ENCODE data around the gene CADM1.

Gene CADM1

GRCh38 chr11:115408036-115408921, 95.9 kb downstream of the CADM1 start:
- Histone ChIP-seq H3K9me3 (ENCODE audit: insufficient read depth, low read length, severe bottlenecking) (no peaks in the 10 kb centered on the region), H2AFZ (ENCODE audit: low read depth, low read length) (no peak overlapping the region), H3K4me1 (ENCODE audit: insufficient read depth, low read length) (no peaks in the 10 kb centered on the region), H3K4me3 (ENCODE audit: low read depth in 1 of 2, low read length in 2 of 2) (no peak overlapping the region), H4K20me1 (ENCODE audit: insufficient read depth, low read length) (no peaks in the 10 kb centered on the region), H3K27ac (ENCODE audit: low read length) (no peak overlapping the region), H3K4me2 (ENCODE audit: insufficient read depth, low read length) (no peak overlapping the region), H3K9ac (ENCODE audit: low read depth, low read length) (no peak overlapping the region), H3K36me3 (ENCODE audit: insufficient read depth, low read length) (no peaks in the 10 kb centered on the region), H3K79me2 (ENCODE audit: insufficient read depth, low read length) (no peaks in the 10 kb centered on the region), H3K27me3 (ENCODE audit: insufficient read depth, low read length, poor library complexity) (peaks cover 4% of the 10 kb centered on the region)
- TF ChIP-seq EZH2 (IDR thresholded peaks at IDR 0.05; ENCODE audit: borderline replicate concordance, low read depth, low read length, severe bottlenecking): no peak
- TF ChIP-seq, protein P1, sequence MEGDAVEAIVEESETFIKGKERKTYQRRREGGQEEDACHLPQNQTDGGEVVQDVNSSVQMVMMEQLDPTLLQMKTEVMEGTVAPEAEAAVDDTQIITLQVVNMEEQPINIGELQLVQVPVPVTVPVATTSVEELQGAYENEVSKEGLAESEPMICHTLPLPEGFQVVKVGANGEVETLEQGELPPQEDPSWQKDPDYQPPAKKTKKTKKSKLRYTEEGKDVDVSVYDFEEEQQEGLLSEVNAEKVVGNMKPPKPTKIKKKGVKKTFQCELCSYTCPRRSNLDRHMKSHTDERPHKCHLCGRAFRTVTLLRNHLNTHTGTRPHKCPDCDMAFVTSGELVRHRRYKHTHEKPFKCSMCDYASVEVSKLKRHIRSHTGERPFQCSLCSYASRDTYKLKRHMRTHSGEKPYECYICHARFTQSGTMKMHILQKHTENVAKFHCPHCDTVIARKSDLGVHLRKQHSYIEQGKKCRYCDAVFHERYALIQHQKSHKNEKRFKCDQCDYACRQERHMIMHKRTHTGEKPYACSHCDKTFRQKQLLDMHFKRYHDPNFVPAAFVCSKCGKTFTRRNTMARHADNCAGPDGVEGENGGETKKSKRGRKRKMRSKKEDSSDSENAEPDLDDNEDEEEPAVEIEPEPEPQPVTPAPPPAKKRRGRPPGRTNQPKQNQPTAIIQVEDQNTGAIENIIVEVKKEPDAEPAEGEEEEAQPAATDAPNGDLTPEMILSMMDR (IDR thresholded peaks at IDR 0.05; ENCODE audit: borderline replicate concordance, extremely low read depth, low read length, poor library complexity, severe bottlenecking): no peak
- no peak for DNase-seq
- no peak for ATAC-seq (ENCODE audit: insufficient read depth, low read depth)

DNA sequence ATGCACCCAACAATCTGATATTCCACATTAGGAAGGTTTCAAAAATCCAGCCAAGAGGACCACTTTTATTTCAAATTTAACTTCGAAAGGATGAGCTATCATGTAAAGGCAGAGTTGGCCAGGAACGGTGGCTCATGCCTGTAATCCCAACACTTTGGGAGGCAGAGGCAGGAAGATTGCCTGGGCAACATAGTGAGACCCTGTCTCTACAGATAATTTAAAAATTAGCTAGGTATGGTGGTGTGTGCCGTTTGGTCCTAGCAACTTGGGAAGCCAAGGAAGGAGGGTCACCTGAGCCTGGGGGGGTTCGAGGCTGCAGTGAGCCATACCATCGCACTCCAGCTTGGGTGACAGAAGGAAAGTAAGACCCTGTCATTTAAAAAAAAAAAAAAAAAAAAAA, 96.7 kb downstream of the CADM1 start:
- no peaks in the 10 kb centered on the region for H3K79me2 ChIP-seq (ENCODE audit: insufficient read depth, low read length)
- H3K4me2 ChIP-seq (ENCODE audit: insufficient read depth, low read length): no peak overlapping the region
- H3K36me3 ChIP-seq (ENCODE audit: insufficient read depth, low read length): no peaks in the 10 kb centered on the region
- TF ChIP-seq EZH2 (IDR thresholded peaks at IDR 0.05; ENCODE audit: borderline replicate concordance, low read depth, low read length, severe bottlenecking): no peak
- TF ChIP-seq, protein P1 (IDR thresholded peaks at IDR 0.05; ENCODE audit: borderline replicate concordance, extremely low read depth, low read length, poor library complexity, severe bottlenecking): no peak
- ATAC-seq (ENCODE audit: insufficient read depth, low read depth) (no peak), DNase-seq (no peak)
- H3K27ac ChIP-seq (ENCODE audit: low read length): no peak overlapping the region
- peaks cover 4% of the 10 kb centered on the region for H3K27me3 ChIP-seq (ENCODE audit: insufficient read depth, low read length, poor library complexity)
- H3K4me1 ChIP-seq (ENCODE audit: insufficient read depth, low read length): no peaks in the 10 kb centered on the region
- no peaks in the 10 kb centered on the region for H3K9me3 ChIP-seq (ENCODE audit: insufficient read depth, low read length, severe bottlenecking)
- H2AFZ ChIP-seq (ENCODE audit: low read depth, low read length): no peak overlapping the region
- no peaks in the 10 kb centered on the region for H4K20me1 ChIP-seq (ENCODE audit: insufficient read depth, low read length)
- H3K9ac ChIP-seq (ENCODE audit: low read depth, low read length): no peak overlapping the region
- no peak overlapping the region for H3K4me3 ChIP-seq (ENCODE audit: low read depth in 1 of 2, low read length in 2 of 2)

DNA sequence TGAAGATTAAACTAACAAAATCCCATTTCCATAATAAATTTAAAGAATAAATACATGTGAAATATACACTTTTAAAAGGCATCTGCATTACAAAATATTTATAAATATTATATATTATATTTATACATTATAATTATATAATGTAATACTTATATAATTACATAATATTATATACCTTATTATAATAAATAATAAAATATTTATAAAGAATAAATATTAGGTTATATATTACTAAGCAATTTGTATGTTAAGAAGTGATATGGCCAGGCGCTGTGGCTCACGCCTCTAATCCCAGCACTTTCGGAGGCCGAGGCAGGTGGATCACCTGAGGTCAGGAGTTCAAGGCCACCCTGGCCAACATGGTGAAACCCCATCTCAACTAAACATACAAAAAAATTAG, 97.8 kb downstream of the CADM1 start:
- no peak overlapping the region for H3K9ac ChIP-seq (ENCODE audit: low read depth, low read length)
- no peaks in the 10 kb centered on the region for H4K20me1 ChIP-seq (ENCODE audit: insufficient read depth, low read length)
- no peak overlapping the region for H3K4me2 ChIP-seq (ENCODE audit: insufficient read depth, low read length)
- no peaks in the 10 kb centered on the region for H3K9me3 ChIP-seq (ENCODE audit: insufficient read depth, low read length, severe bottlenecking)
- H3K27me3 ChIP-seq (ENCODE audit: insufficient read depth, low read length, poor library complexity): peaks cover 4% of the 10 kb centered on the region
- H3K36me3 ChIP-seq (ENCODE audit: insufficient read depth, low read length): no peaks in the 10 kb centered on the region
- ATAC-seq (ENCODE audit: insufficient read depth, low read depth): no peak
- DNase-seq: no peak
- no peaks in the 10 kb centered on the region for H3K79me2 ChIP-seq (ENCODE audit: insufficient read depth, low read length)
- H2AFZ ChIP-seq (ENCODE audit: low read depth, low read length): no peak overlapping the region
- no peaks in the 10 kb centered on the region for H3K4me1 ChIP-seq (ENCODE audit: insufficient read depth, low read length)
- no peak overlapping the region for H3K27ac ChIP-seq (ENCODE audit: low read length)
- no peak overlapping the region for H3K4me3 ChIP-seq (ENCODE audit: low read depth in 1 of 2, low read length in 2 of 2)
- TF ChIP-seq EZH2 (IDR thresholded peaks at IDR 0.05; ENCODE audit: borderline replicate concordance, low read depth, low read length, severe bottlenecking): no peak
- TF ChIP-seq, protein P1 (IDR thresholded peaks at IDR 0.05; ENCODE audit: borderline replicate concordance, extremely low read depth, low read length, poor library complexity, severe bottlenecking): no peak

Measured in DND-41 (cell line).